ENCODE measurements around the gene GUCA2B.

- TF ChIP-seq POLR2A (IDR thresholded peaks at IDR 0.05; ENCODE audit: low read length): no peak
- TF ChIP-seq GATA1 (IDR thresholded peaks at IDR 0.05; ENCODE audit: low read depth, low read length): no peak
These were observed 414 bp downstream of the GUCA2B start for GRCh38 chr1:42153624-42154023.

All from erythroblast (primary cell).